HepG2 (cell line): ENCODE results near the gene PXYLP1. TPM values are rescaled to one million over a fixed set of nuclear protein-coding genes. Genes with fewer than 3 reads are reported as not detected.

ENCODE experiments used
- ATAC-seq: fragments of 200-7000 bp; cut with Tn5 transposase; 3 replicates; pipeline ENCODE4 v1.9.1; 2020; ENCODE audit warnings: mild to moderate bottlenecking, moderate library complexity
- BruUV-seq: library from RNA; stranded (reverse); fragments of 400-500 nt; replicated peaks from 2 replicates; lab custom pipeline; 2021; lab: Mats Ljungman, UMichigan
- CTCF ChIA-PET: fragments of 300-600 bp; formaldehyde crosslinking; extraction: SDS; loops from one replicate; lab custom pipeline; 2021; ENCODE audit warnings: low total read pairs, inconsistent platforms, low intra/inter-chr PET ratio; lab: Yijun Ruan, JAX
- POLR2A ChIA-PET: fragments of 350-600 bp; sonication (Branson Sonifier 250); formaldehyde crosslinking; loops from one replicate; lab custom pipeline; 2020; ENCODE audit warnings: antibody characterized with exemption, inconsistent platforms; lab: Yijun Ruan, JAX
- DNase-seq: peaks from one replicate; pipeline ENCODE4 v3.0.0-alpha.2; 2015; ENCODE audit warnings: low spot score
- FAIRE-seq: peaks from 3 replicates; lab custom pipeline; 2011; peaks lifted over from hg19 to GRCh38; lab: Jason Lieb, UNC
- H2AFZ ChIP-seq: one replicate; pipeline ENCODE4 v1.6.1; 2011; ENCODE audit warnings: low read length, inconsistent platforms
- H3K27ac ChIP-seq: fragments of 300-600 bp; 3 replicates; pipeline ENCODE4 v1.8.0; 2011; ENCODE audit warnings: mixed run types, mild to moderate bottlenecking, mixed read lengths, low read length, inconsistent platforms; ENCODE audit not compliant: insufficient read depth; ENCODE audit errors: extremely low read length
- H3K27me3 ChIP-seq, 2 experiments: fragments of 200-600 bp in 1 of 2; 2 replicates in 1 of 2; 3 replicates in 1 of 2; pipeline versions ENCODE4 v1.6.0 to v1.8.0; 2011; ENCODE audit warnings: low read length in 2 of 2, mild to moderate bottlenecking in 2 of 2, moderate library complexity in 2 of 2, inconsistent platforms in 1 of 2; ENCODE audit not compliant: insufficient read depth in 2 of 2, control insufficient read depth in 1 of 2
- H3K36me3 ChIP-seq, 2 experiments: fragments of 200-600 bp in 1 of 2; replicated peaks in 1 of 2; 2 replicates in 1 of 2; 3 replicates in 1 of 2; pipeline versions ENCODE4 v1.5.1 to v1.8.0; 2011; ENCODE audit warnings: low read length in 2 of 2, inconsistent platforms in 1 of 2; ENCODE audit not compliant: insufficient read depth in 2 of 2, control insufficient read depth in 1 of 2
- H3K4me1 ChIP-seq: 2 replicates; pipeline ENCODE4 v1.5.1; 2012; ENCODE audit warnings: low read length, inconsistent platforms; ENCODE audit not compliant: insufficient read depth
- H3K4me2 ChIP-seq: 2 replicates; pipeline ENCODE4 v1.6.0; 2011; ENCODE audit warnings: low read depth, low read length, inconsistent platforms
- H3K4me3 ChIP-seq, 3 experiments: fragments of 200-600 bp in 1 of 3; sonication (generic), shearing (Covaris generic) in 1 of 3; replicated peaks in 1 of 3; 2 replicates each; pipeline ENCODE4 v1.5.1; 2011 to 2016; ENCODE audit warnings: low read length in 3 of 3, inconsistent platforms in 2 of 3, low read depth in 2 of 3, mild to moderate bottlenecking in 2 of 3, control low read depth in 1 of 3, mixed read lengths in 1 of 3; ENCODE audit not compliant: insufficient read depth in 1 of 3
- H3K79me2 ChIP-seq: one replicate; pipeline ENCODE4 v1.6.1; 2011; ENCODE audit warnings: low read length, inconsistent platforms; ENCODE audit not compliant: insufficient read depth
- H3K9ac ChIP-seq: 2 replicates; pipeline ENCODE4 v1.6.0; 2011; ENCODE audit warnings: mild to moderate bottlenecking, low read depth, low read length, inconsistent platforms; ENCODE audit not compliant: insufficient read depth
- H3K9me3 ChIP-seq: 2 replicates; pipeline ENCODE4 v1.5.1; 2012; ENCODE audit warnings: mild to moderate bottlenecking, low read length
- H4K20me1 ChIP-seq: 2 replicates; pipeline ENCODE4 v1.6.0; 2011; ENCODE audit warnings: inconsistent platforms, mild to moderate bottlenecking, low read length, moderate library complexity; ENCODE audit not compliant: insufficient read depth
- ARNT2 ChIP-seq: sonication (generic); formaldehyde crosslinking; IDR thresholded peaks from 2 replicates; pipeline ENCODE4 v1.8.0; 2022; ENCODE audit warnings: mild to moderate bottlenecking, low read depth, missing genetic modification reagents, moderate library complexity
- CREB1 ChIP-seq, 2 experiments: fragments of 450-650 bp in 1 of 2; IDR thresholded peaks; 2 replicates each; pipeline ENCODE4 v1.6.1; 2016 to 2017; ENCODE audit warnings: control low read depth in 1 of 2, mild to moderate bottlenecking in 1 of 2, missing compliant biosample characterization in 1 of 2, missing genetic modification characterization in 1 of 2
- ETV6 ChIP-seq: sonication (generic); formaldehyde crosslinking; conservative IDR thresholded peaks from 2 replicates; pipeline ENCODE4 v1.4.0; 2020; ENCODE audit warnings: missing genetic modification reagents
- FOXK1 ChIP-seq: sonication (generic); formaldehyde crosslinking; IDR thresholded peaks from 2 replicates; pipeline ENCODE4 v1.4.0; 2020; ENCODE audit warnings: low read depth, missing genetic modification reagents, borderline replicate concordance
- HDAC6 ChIP-seq: fragments of 200-600 bp; sonication (generic); IDR thresholded peaks from 2 replicates; pipeline ENCODE4 v1.7.0; 2017; ENCODE audit warnings: mild to moderate bottlenecking, antibody characterized with exemption, low read length, low read depth
- MXD4 ChIP-seq: IDR thresholded peaks from 2 replicates; pipeline ENCODE4 v1.6.1; 2016; ENCODE audit warnings: mild to moderate bottlenecking, missing biosample characterization, missing genetic modification reagents
- SRSF4 ChIP-seq: fragments of 200-400 bp; formaldehyde crosslinking; IDR thresholded peaks from one replicate; pipeline ENCODE4 v1.6.1; 2018; ENCODE audit warnings: mild to moderate bottlenecking, low read depth, low read length, moderate library complexity; ENCODE audit not compliant: poor library complexity, severe bottlenecking
- ZFP1 ChIP-seq: IDR thresholded peaks from 2 replicates; pipeline ENCODE4 v1.6.1; 2016
- ZNF24 ChIP-seq: fragments of 450-650 bp; IDR thresholded peaks from 2 replicates; pipeline ENCODE4 v1.6.1; 2017; ENCODE audit warnings: antibody characterized with exemption, mild to moderate bottlenecking
- ZNF629 ChIP-seq: sonication (generic); formaldehyde crosslinking; conservative IDR thresholded peaks from 2 replicates; pipeline ENCODE4 v1.5.0; 2020; ENCODE audit warnings: missing genetic modification reagents
- ZNF772 ChIP-seq: sonication (generic); formaldehyde crosslinking; IDR thresholded peaks from 2 replicates; pipeline ENCODE4 v1.5.0; 2020; ENCODE audit warnings: mild to moderate bottlenecking, missing genetic modification reagents
- WGBS: methylation state at CpG from one replicate; pipeline ENCODE4 v1.1.6; 2017; ENCODE audit warnings: low lambda C conversion rate; 5-methylcytosine and 5-hydroxymethylcytosine counted together
- in situ Hi-C: cut with HindIII; loops from 2 replicates; pipeline ENCODE4 v1.10.0; 2017; ENCODE audit warnings: low pct_unique_long_range_greater_than_20kb; ENCODE audit not compliant: extremely low pct_ligation_motif_present
- intact Hi-C: fragments of 100-400 bp; cut with micrococcal nuclease; formaldehyde crosslinking; loops from one replicate; pipeline ENCODE4 v1.10.0; 2022; ENCODE audit not compliant: unreplicated experiment
- polyA plus RNA-seq, 8 experiments: library from polyadenylated mRNA; depleted of rRNA in 3 of 8; stranded (reverse) in 7 of 8; unstranded in 1 of 8; fragments of >200 nt; fragmentation: Illumina TruSeq in 4 of 8; extraction: Trizol in 4 of 8; gene quantifications; 2 replicates each; pipeline versions ENCODE4 v1.2.1 to v1.2.3, GENCODE V29; 2011 to 2016; ENCODE audit warnings: low read depth in 4 of 8, missing spikeins in 1 of 8, mixed read lengths in 1 of 8; ENCODE audit not compliant: insufficient read depth in 1 of 8
- total RNA-seq, 5 experiments: library from RNA; depleted of rRNA; stranded (reverse); fragments of >200 nt; fragmentation: Illumina TruSeq; extraction: Trizol; gene quantifications; 2 replicates each; pipeline ENCODE4 v1.2.3, GENCODE V29; 2016; ENCODE audit warnings: low read depth in 1 of 5
- TF ChIP-seq, protein P1 (sequence below), 2 experiments: IDR thresholded peaks; 2 replicates each; pipeline ENCODE4 v1.6.1; 2011 to 2012; ENCODE audit warnings: low read length in 2 of 2, borderline replicate concordance in 1 of 2, low read depth in 1 of 2, mild to moderate bottlenecking in 1 of 2, moderate library complexity in 1 of 2
- TF ChIP-seq, protein P2 (sequence below): IDR thresholded peaks from 2 replicates; pipeline ENCODE4 v1.6.1; 2016
- TF ChIP-seq, protein P3 (sequence below): sonication (generic); formaldehyde crosslinking; IDR thresholded peaks from 2 replicates; pipeline ENCODE4 v1.4.0; 2020; ENCODE audit warnings: missing genetic modification reagents
- TF ChIP-seq, protein P4 (sequence below): sonication (generic); formaldehyde crosslinking; IDR thresholded peaks from 2 replicates; pipeline ENCODE4 v1.4.0; 2020; ENCODE audit warnings: missing genetic modification reagents

PXYLP1 gene
- total and polyA plus RNA-seq, 2 of the 13 experiments (the other 11 are each of a cell fraction or from before 2014, with no cell fraction given), result 4.9 to 8.1 TPM

DNA sequence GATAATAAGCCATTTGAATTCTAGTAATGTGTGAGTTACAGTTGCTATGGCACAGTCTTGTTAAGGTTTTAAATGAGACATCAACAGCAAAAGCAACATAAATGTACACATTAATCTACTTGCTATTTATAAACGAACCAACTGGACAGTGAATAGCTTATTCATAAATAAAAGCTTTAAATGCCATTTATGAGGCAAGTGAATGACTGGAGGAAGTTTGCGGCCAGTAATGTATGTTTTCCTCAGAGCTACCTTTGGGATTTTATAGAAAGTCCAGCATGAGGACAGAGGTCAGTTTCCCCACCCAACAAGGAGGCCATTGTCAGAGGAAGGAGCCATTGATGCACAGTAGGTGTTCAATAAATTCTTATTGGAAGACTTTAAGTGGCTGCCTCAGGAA is 48.0 kb upstream of the PXYLP1 start:
- ATAC-seq, result no peak
- Histone ChIP-seq H3K36me3 (no peaks in the 10 kb centered on the region), H3K27ac (no peak overlapping the region), H3K79me2 (no peaks in the 10 kb centered on the region), H3K9ac (no peak overlapping the region), H3K9me3 (no peaks in the 10 kb centered on the region), H3K4me1 (no peaks in the 10 kb centered on the region), H2AFZ (no peak overlapping the region), H3K4me2 (no peak overlapping the region), H3K4me3 (no peak overlapping the region), H4K20me1 (no peaks in the 10 kb centered on the region), H3K27me3 (peaks cover 0 to 19% of the 10 kb centered on the region in 2 experiments; a peak in 2 of 5 replicates)
- ChIA-PET CTCF (no interaction called here), POLR2A (no interaction called here)
- FAIRE-seq, result no peak
- DNase-seq, result no peak
- WGBS, result 0% methylated on average over 2 of the region's 2 CpGs
- no peak for TF ChIP-seq CREB1 (IDR thresholded peaks at IDR 0.05)
- TF ChIP-seq CREB1 (CRISPR knock-in tag; IDR thresholded peaks at IDR 0.05), result no peak
- TF ChIP-seq SRSF4, result no peak
- TF ChIP-seq, protein P1, sequence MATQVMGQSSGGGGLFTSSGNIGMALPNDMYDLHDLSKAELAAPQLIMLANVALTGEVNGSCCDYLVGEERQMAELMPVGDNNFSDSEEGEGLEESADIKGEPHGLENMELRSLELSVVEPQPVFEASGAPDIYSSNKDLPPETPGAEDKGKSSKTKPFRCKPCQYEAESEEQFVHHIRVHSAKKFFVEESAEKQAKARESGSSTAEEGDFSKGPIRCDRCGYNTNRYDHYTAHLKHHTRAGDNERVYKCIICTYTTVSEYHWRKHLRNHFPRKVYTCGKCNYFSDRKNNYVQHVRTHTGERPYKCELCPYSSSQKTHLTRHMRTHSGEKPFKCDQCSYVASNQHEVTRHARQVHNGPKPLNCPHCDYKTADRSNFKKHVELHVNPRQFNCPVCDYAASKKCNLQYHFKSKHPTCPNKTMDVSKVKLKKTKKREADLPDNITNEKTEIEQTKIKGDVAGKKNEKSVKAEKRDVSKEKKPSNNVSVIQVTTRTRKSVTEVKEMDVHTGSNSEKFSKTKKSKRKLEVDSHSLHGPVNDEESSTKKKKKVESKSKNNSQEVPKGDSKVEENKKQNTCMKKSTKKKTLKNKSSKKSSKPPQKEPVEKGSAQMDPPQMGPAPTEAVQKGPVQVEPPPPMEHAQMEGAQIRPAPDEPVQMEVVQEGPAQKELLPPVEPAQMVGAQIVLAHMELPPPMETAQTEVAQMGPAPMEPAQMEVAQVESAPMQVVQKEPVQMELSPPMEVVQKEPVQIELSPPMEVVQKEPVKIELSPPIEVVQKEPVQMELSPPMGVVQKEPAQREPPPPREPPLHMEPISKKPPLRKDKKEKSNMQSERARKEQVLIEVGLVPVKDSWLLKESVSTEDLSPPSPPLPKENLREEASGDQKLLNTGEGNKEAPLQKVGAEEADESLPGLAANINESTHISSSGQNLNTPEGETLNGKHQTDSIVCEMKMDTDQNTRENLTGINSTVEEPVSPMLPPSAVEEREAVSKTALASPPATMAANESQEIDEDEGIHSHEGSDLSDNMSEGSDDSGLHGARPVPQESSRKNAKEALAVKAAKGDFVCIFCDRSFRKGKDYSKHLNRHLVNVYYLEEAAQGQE (IDR thresholded peaks at IDR 0.05; ENCODE audit: borderline replicate concordance in 1 of 2, low read depth in 1 of 2, low read length in 2 of 2), result no peak
- no peak for TF ChIP-seq HDAC6
- TF ChIP-seq ZNF24, result no peak
- TF ChIP-seq, protein P2, sequence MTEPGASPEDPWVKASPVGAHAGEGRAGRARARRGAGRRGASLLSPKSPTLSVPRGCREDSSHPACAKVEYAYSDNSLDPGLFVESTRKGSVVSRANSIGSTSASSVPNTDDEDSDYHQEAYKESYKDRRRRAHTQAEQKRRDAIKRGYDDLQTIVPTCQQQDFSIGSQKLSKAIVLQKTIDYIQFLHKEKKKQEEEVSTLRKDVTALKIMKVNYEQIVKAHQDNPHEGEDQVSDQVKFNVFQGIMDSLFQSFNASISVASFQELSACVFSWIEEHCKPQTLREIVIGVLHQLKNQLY (CRISPR knock-in tag), result no peak
- TF ChIP-seq, protein P3, sequence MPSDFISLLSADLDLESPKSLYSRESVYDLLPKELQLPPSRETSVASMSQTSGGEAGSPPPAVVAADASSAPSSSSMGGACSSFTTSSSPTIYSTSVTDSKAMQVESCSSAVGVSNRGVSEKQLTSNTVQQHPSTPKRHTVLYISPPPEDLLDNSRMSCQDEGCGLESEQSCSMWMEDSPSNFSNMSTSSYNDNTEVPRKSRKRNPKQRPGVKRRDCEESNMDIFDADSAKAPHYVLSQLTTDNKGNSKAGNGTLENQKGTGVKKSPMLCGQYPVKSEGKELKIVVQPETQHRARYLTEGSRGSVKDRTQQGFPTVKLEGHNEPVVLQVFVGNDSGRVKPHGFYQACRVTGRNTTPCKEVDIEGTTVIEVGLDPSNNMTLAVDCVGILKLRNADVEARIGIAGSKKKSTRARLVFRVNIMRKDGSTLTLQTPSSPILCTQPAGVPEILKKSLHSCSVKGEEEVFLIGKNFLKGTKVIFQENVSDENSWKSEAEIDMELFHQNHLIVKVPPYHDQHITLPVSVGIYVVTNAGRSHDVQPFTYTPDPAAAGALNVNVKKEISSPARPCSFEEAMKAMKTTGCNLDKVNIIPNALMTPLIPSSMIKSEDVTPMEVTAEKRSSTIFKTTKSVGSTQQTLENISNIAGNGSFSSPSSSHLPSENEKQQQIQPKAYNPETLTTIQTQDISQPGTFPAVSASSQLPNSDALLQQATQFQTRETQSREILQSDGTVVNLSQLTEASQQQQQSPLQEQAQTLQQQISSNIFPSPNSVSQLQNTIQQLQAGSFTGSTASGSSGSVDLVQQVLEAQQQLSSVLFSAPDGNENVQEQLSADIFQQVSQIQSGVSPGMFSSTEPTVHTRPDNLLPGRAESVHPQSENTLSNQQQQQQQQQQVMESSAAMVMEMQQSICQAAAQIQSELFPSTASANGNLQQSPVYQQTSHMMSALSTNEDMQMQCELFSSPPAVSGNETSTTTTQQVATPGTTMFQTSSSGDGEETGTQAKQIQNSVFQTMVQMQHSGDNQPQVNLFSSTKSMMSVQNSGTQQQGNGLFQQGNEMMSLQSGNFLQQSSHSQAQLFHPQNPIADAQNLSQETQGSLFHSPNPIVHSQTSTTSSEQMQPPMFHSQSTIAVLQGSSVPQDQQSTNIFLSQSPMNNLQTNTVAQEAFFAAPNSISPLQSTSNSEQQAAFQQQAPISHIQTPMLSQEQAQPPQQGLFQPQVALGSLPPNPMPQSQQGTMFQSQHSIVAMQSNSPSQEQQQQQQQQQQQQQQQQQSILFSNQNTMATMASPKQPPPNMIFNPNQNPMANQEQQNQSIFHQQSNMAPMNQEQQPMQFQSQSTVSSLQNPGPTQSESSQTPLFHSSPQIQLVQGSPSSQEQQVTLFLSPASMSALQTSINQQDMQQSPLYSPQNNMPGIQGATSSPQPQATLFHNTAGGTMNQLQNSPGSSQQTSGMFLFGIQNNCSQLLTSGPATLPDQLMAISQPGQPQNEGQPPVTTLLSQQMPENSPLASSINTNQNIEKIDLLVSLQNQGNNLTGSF (CRISPR knock-in tag), result no peak
- TF ChIP-seq ZNF772 (CRISPR knock-in tag), result no peak
- TF ChIP-seq ZNF629 (CRISPR knock-in tag), result no peak
- TF ChIP-seq MXD4, result no peak
- no peak for TF ChIP-seq ETV6
- no peak for TF ChIP-seq FOXK1 (CRISPR knock-in tag)
- no peak for TF ChIP-seq ZFP1 (CRISPR knock-in tag)
- no peak for TF ChIP-seq ARNT2 (CRISPR knock-in tag)
- TF ChIP-seq, protein P4, sequence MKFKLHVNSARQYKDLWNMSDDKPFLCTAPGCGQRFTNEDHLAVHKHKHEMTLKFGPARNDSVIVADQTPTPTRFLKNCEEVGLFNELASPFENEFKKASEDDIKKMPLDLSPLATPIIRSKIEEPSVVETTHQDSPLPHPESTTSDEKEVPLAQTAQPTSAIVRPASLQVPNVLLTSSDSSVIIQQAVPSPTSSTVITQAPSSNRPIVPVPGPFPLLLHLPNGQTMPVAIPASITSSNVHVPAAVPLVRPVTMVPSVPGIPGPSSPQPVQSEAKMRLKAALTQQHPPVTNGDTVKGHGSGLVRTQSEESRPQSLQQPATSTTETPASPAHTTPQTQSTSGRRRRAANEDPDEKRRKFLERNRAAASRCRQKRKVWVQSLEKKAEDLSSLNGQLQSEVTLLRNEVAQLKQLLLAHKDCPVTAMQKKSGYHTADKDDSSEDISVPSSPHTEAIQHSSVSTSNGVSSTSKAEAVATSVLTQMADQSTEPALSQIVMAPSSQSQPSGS (CRISPR knock-in tag), result no peak
- in situ Hi-C loops, result no loop called here
- BruUV-seq, result no TSS peak
- intact Hi-C loops, result no loop called here
